AG10803 (cell line): ENCODE data around the gene C12orf60.

ENCODE experiments used
- DNase-seq: peaks from one replicate; pipeline ENCODE4 v3.0.0; 2010; ENCODE audit warnings: low read depth
- H3K4me3 ChIP-seq: 2 replicates; pipeline ENCODE4 v1.5.1; 2011; ENCODE audit warnings: mild to moderate bottlenecking, low read length, control low read depth
- CTCF ChIP-seq: conservative IDR thresholded peaks from 2 replicates; pipeline ENCODE4 v1.5.1; 2011; ENCODE audit warnings: mild to moderate bottlenecking, low read length, control low read depth, inconsistent platforms

C12orf60 gene

GRCh38 chr12:14824012-14824634, 20.7 kb downstream of the C12orf60 start:
- H3K4me3 ChIP-seq, result no peak overlapping the region
- DNase-seq, result no peak
- no peak for TF ChIP-seq CTCF

GRCh38 chr12:14825256-14825655, 21.8 kb downstream of the C12orf60 start:
- TF ChIP-seq CTCF, result no peak
- H3K4me3 ChIP-seq, result no peak overlapping the region
- no peak for DNase-seq

DNA sequence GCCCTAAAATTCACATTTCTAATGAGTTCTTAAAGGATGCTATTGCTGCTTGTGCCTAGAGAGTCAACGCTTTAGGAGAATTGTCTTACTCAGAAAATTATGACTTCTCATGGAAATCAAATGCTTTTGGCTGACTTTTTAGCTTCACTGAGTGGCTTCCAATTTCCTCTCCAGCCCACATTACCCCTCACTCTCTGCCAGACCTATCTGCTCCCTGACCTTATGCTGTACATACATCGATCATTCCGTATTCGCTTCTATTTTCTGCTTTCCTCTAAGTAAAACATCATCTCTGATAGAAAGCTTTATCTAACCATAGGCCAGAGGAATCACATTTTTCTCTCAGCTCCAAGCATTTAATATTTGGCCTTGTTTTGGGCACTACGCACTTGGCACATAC, 23.0 kb downstream of the C12orf60 start:
- TF ChIP-seq CTCF, result no peak
- no peak overlapping the region for H3K4me3 ChIP-seq
- DNase-seq, result no peak

DNA sequence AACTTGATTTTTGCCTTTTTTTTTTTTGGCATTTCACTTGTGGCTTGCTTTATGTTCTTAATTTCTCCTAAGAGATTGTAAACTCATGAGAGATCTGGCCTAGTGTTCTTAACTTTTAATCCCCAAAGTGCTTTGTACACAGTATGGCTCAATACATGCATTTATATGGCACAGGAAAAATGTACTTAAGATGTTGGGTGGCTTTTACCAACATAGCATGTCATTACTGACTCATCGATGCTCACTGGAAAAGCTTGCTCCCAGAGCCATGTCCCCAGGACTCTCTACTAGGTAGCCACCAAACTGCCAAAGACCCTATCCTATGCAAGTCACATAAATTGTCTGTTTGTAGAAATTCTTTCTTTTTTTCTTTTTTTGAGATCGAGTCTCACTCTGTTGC, 23.6 kb downstream of the C12orf60 start:
- DNase-seq, result no peak
- no peak for TF ChIP-seq CTCF
- H3K4me3 ChIP-seq, result no peak overlapping the region

GRCh38 chr12:14828892-14829291, 25.4 kb downstream of the C12orf60 start:
- H3K4me3 ChIP-seq, result no peak overlapping the region
- no peak for TF ChIP-seq CTCF
- DNase-seq, result peak; percentile 12

DNA sequence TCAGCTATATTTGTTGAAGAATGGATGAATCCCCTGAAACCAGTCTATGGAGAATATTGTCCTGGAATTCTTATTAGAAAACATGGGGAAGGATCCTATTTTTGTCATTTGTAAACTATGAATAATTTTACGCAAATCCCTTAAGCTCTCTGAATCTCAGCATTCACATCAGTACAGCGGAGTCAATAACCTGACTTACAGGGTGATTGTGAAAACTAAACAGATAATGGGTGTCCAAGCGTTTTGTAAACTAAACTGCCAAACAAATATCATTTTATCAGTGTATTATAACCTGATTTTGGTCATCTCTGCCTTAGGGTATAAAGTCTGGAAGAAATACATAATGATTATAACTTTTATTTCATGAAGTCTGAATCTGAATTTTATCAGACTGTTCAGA, 29.9 kb downstream of the C12orf60 start:
- H3K4me3 ChIP-seq, result no peak overlapping the region
- no peak for TF ChIP-seq CTCF

GRCh38 chr12:14833952-14834351, 30.5 kb downstream of the C12orf60 start:
- DNase-seq, result peak; percentile 17
- H3K4me3 ChIP-seq, result no peak overlapping the region
- TF ChIP-seq CTCF, result no peak

More for the DNA sequence above, 29.9 kb downstream of the C12orf60 start:
- DNase-seq, result no peak
